Measurements from ENCODE around the gene ZFP92. TPM values are rescaled to one million over a fixed set of nuclear protein-coding genes. Genes with fewer than 3 reads are reported as not detected.

ZFP92 gene
- under 1 TPM; 0.03 to 0.38 (median 0.06) TPM for total RNA-seq (2021; fragmentation: NEBNext Ultra II Directional; extraction: Animal tissue kit (Norgen Biotek cat#: 25700))
- long read RNA-seq = 0 reads

GRCh38 chrX:153411255-153411987, at the start of gene ZFP92:
TSS of gene ZFP92 (plus strand) at chrX:153411472. CDS start at chrX:153418323, 6,851 bp downstream.
- Mint-ChIP-seq H3K27me3 (ENCODE audit: insufficient read depth) (peaks cover 27% of the 10 kb centered on the region), H3K4me1 (ENCODE audit: low read depth) (no peaks in the 10 kb centered on the region; the same call in 1 of the 2 replicates), H3K4me3 (peak within 1 kb of the TSS; percentile 53; the same call in 1 of the 2 replicates), H3K36me3 (ENCODE audit: low read depth) (no peaks in the 10 kb centered on the region), H3K9me3 (no peaks in the 10 kb centered on the region), H3K27ac (no peak within 1 kb of the TSS)
- DNase-seq = no peak
- TF ChIP-seq CTCF (IDR thresholded peaks at IDR 0.05) = no peak

- no peak for TF ChIP-seq CTCF (IDR thresholded peaks at IDR 0.05)
- no peak overlapping the region for H3K27ac Mint-ChIP-seq
- H3K27me3 Mint-ChIP-seq (ENCODE audit: insufficient read depth) = no peaks in the 10 kb centered on the region
Observed at GRCh38 chrX:153361781-153362397, 49.4 kb upstream of the ZFP92 start.

GRCh38 chrX:153365670-153366069, 45.6 kb upstream of the ZFP92 start:
- H3K36me3 Mint-ChIP-seq (ENCODE audit: low read depth) = no peaks in the 10 kb centered on the region
- no peak for TF ChIP-seq CTCF (IDR thresholded peaks at IDR 0.05)
- DNase-seq = no peak
- H3K4me1 Mint-ChIP-seq (ENCODE audit: low read depth) = peaks cover 4% of the 10 kb centered on the region
- H3K9me3 Mint-ChIP-seq = no peaks in the 10 kb centered on the region
- H3K4me3 Mint-ChIP-seq = no peak overlapping the region
- H3K27me3 Mint-ChIP-seq (ENCODE audit: insufficient read depth) = no peaks in the 10 kb centered on the region
- H3K27ac Mint-ChIP-seq = no peak overlapping the region

More at GRCh38 chrX:153361781-153362397, 49.4 kb upstream of the ZFP92 start:
- DNase-seq = no peak
- peaks cover 6% of the 10 kb centered on the region for H3K9me3 Mint-ChIP-seq
- H3K4me3 Mint-ChIP-seq = no peak overlapping the region
- H3K4me1 Mint-ChIP-seq (ENCODE audit: low read depth) = no peaks in the 10 kb centered on the region
- H3K36me3 Mint-ChIP-seq (ENCODE audit: low read depth) = no peaks in the 10 kb centered on the region

GRCh38 chrX:153366119-153366518, 45.2 kb upstream of the ZFP92 start:
- H3K4me1 Mint-ChIP-seq (ENCODE audit: low read depth) = peaks cover 9% of the 10 kb centered on the region
- DNase-seq = no peak
- no peak for TF ChIP-seq CTCF (IDR thresholded peaks at IDR 0.05)
- H3K36me3 Mint-ChIP-seq (ENCODE audit: low read depth) = no peaks in the 10 kb centered on the region
- H3K4me3 Mint-ChIP-seq = no peak overlapping the region
- no peak overlapping the region for H3K27ac Mint-ChIP-seq
- H3K9me3 Mint-ChIP-seq = no peaks in the 10 kb centered on the region
- H3K27me3 Mint-ChIP-seq (ENCODE audit: insufficient read depth) = no peaks in the 10 kb centered on the region

GRCh38 chrX:153366878-153367538, 44.3 kb upstream of the ZFP92 start:
- Mint-ChIP-seq H3K4me3 (no peak overlapping the region), H3K27ac (no peak overlapping the region), H3K36me3 (ENCODE audit: low read depth) (no peaks in the 10 kb centered on the region), H3K27me3 (ENCODE audit: insufficient read depth) (no peaks in the 10 kb centered on the region; the same call in 1 of the 2 replicates), H3K4me1 (ENCODE audit: low read depth) (peaks cover 9% of the 10 kb centered on the region), H3K9me3 (no peaks in the 10 kb centered on the region)
- no peak for DNase-seq
- TF ChIP-seq CTCF (IDR thresholded peaks at IDR 0.05) = no peak

All from HFFc6 (cell line).